ENCODE measurements around the gene NPR3.

The NPR3 gene

GRCh38 chr5:32712481-32713360, 1.6 kb downstream of the NPR3 start:
- no peak for DNase-seq

- DNase-seq, result no peak
Measured at GRCh38 chr5:32713361-32713769, 2.2 kb downstream of the NPR3 start.

GRCh38 chr5:32713770-32714381, 2.8 kb downstream of the NPR3 start:
- no peak for DNase-seq

GRCh38 chr5:32714836-32715235, 3.7 kb downstream of the NPR3 start:
- no peak for DNase-seq

DNA sequence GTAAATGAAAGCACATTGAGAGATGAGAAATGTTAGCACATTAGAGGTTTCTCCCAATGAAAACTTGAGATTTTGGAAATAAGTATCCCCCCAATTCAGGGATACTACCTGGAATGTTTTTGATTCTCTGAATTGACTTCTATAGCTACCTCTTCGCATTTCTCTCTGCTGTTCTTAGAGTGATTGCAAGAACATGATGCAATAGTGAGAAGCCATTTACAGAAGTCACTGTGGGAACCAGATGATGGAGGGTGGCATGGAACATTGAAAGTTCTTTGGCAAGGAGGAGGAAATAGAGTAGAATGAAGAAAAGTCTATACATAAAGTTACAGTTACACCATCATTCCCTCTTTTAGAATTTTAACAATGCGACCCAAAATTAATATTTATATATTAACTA, 9.2 kb downstream of the NPR3 start:
- no peak for DNase-seq

DNA sequence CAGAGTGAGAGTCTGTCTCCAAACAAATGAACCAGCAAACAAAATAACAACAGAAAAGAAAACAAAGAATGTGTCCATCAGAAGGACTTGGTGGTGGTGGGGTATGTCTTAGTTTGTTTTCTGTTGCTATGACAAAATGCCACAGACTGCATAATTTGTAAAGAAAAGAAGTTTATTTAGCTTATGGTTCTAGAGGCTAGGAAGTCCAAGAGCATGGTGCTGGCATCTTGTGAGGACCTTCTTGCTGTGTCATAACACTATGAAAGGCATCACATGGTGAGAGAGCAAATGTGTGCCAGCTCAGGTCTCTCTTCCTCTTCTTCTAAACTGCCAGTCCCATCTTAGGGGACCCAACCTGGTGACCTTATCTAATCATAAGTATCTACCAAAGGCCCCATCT, 10.5 kb downstream of the NPR3 start:
- DNase-seq, result no peak

- DNase-seq, result no peak
Measured at GRCh38 chr5:32722957-32723356, 11.8 kb downstream of the NPR3 start.

- no peak for DNase-seq
Measured at GRCh38 chr5:32724526-32724925, 13.4 kb downstream of the NPR3 start.

DNA sequence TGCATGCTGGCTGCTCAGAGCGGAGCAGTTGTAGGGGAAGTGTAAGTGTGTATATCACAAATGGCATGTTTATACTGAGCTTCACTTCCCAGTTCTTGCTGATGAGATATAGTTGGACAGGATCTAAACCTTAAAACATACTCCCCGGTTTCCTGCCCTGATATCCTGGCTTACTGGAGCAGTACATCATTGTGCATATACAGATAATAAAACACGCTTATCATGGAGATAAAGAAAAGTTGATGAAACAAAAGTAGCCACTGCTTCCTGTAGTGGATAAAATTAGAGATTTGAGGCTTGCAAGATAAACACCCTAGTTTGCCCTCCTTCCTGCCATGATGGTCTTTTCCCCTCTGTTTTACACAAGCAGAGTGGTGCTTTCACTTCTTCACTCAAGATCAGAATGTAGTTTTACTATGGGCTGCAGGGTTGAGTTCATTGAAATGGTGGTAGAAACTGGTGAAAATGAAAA, 15.0 kb downstream of the NPR3 start:
- DNase-seq, result no peak

DNA sequence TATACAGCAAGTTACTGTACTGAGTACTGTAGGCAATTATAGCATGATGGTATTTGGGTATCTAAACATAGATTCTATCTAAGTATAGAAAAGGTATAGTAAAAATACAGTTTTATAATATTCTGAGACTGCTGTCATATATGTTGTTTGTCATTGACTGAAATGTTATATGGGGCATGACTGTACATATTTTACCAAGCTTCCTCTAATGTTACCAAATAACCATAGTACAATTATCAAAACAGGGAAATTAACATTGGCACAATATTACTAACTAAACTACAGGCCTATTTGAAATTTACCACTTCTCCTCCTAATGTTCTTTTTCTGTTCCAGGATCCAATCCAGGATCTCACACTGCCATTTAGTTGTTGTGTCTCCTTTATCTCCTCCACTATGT, 18.5 kb downstream of the NPR3 start:
- no peak for DNase-seq

DNA sequence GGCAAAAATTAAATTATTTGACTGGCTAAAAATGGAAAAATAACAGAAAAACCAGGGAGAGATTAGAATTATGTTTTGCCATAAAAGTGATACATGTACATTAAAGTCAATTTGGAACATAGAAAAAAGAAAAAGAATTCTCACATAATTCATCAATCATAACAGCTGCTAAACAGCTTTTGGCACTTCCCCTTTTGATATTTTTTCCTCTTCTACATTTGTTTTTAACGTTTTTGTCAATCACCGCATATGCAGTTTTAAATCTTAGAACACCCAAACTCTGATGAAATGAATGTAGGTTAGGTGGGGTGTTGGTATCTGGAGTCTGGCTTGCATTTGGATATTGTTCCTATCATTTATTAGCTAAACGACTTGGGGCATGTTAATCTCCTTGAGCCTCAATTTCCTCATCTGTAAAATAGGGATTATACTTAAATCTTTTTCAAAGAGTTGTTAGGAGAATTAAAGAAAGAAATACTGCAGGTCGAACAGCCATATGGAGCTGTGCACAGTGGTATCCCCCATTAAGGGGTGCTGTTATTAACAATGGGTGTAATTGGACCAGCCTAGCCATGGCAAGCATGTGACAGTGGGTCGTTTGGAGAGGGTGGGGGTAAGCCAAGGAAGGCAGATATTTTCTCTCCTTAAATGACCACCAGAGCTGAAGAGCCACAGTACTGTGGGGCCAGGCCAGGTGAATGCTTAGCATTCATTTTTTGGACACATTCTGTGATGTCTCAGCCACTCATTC, 22.6 kb downstream of the NPR3 start:
- no peak for DNase-seq

DNA sequence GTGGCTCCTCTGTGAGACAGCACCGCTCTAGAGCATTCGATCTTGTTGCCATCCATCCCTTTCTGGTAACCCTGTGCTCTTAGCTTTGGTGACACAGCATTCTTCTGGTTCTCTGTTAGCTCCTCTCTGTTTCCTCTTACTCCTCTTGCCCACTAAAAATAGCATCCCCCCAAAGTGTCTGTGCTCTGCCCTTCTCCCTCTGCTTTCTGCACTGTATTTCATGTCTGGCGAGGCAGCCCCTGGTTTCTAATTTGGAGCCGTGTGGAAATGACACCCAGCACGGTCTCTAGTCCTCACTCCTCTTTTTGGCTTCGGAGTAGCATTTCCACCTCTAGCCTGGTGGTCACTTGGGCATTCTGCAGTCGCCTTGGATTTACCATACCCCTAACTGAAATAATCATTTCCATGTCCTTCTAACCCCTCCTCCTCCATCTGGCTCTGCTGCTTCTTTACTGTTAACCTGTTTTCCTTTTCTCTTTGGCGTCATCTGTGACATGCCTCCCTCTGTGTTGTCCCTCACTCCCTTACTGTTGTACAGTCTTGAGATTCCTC, 23.8 kb downstream of the NPR3 start:
- no peak for DNase-seq

GRCh38 chr5:32735512-32735911, 24.4 kb downstream of the NPR3 start:
- no peak for DNase-seq

DNA sequence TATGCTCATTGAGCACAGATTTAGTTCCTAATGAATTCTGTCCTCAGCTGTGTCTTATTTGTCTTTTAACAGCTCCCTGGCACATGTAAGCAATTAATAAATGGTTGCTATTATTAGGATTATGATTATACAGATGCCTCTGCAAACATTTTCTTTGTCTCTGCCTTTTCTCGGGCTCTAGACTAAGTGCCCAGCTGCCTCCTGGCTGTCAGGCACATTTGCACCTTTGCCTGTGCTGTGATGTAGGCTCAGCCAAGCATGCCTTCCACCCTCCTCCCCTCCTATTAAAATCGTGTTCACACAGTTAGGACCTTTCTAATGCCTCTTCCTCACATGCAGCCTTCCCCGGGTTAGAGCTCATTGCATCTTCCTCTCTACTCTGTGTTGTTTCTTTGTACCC, 25.7 kb downstream of the NPR3 start:
- no peak for DNase-seq

DNA sequence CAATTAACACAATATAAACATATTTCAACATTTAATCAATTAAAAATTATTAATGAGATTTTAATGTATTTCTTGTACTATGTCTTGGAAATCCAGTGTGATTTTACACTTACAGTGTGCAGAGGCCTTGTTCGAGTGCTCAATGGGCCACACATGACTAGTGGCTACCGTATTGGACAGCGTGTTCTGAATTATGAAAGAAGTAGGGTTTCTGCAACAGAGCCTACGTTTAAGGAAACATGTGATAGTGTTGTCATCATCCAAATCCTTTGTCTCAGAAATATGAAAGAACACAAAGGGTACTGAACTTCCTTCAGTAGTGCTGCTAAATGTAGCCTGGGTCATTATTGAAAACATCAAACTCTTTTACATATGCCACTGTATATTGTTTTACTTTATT, 29.5 kb downstream of the NPR3 start:
- DNase-seq, result no peak

DNA sequence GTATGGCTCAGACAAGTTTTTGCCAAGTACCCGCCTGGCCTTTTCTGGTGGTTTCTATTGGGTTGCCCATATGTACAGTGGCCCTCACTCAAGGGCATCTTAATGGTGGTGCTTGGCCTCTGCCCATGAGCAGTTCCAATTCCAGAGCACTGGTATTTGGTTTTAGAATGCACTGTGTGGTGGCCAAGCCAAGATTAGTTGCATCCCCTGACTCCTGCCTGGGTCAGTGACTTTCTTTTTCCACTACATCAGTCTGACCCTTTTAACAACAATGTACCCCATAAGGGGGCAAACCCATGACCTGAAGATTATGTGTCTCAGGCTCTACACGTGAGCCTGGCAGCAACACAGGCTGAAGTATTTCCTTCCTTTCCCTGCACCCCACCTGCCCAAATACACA, 34.2 kb downstream of the NPR3 start:
- no peak for DNase-seq

DNA sequence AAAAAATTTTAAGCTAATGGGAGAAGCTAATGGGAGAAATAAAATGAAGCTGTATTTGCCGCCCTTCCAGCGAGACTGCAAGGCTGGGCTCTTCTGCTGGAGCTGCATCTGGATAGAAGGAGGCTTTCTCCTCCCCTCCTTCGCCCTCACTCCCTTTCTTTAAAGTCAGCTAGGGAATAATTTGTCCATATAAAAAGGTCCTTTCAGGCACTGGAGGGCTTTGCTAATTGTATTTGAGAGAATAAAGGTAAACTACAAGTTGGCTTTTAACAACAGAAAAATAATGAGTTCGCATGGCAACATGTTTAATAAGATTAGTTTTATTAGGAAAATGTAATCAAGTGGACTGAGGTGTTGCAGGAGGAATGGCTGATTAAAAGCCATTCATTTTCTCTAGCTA, 41.3 kb downstream of the NPR3 start:
- DNase-seq, result no peak

GRCh38 chr5:32753051-32753450, 41.9 kb downstream of the NPR3 start:
- DNase-seq, result no peak

GRCh38 chr5:32753765-32754164, 42.6 kb downstream of the NPR3 start:
- no peak for DNase-seq

DNA sequence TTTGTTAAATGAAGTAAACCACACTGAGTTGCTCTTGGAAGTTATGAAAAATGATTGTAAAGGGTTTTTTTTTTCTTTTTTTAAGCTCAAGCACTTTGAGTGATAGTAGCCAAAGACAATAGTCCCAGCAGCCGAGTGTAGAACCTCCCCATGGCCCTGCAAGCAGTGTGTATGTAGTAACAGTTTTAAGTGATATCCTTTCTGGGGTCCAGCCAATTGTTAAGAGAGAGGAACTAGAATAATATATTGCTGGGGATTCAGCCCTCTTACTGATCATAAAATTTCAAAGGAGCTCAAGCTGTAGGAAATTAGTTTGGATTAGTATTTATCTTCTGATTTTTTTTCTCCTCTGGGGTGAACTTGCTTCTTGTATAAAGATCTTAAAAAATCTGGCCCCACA, 43.2 kb downstream of the NPR3 start:
- DNase-seq, result no peak

GRCh38 chr5:32760091-32760509, 49.0 kb downstream of the NPR3 start:
- no peak for DNase-seq

DNA sequence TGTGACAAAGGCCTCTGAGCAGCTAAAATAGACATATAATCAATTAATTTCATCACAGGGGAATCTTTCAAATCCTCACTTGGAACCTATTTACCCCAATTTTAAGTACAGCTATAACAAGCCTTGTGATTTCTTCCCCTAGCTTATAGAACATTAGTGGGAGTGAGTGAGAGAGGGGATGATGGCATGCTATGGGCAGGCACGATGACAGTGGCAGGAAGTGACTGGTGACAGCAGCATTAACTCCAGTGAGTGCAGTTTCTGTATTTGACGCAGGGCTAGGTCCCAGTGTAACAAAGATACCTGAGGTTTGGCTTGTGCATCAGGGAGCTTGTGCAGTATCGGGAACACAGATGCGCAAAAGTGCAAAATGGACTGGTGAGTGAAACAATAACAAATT, 54.1 kb downstream of the NPR3 start:
- no peak for DNase-seq

DNA sequence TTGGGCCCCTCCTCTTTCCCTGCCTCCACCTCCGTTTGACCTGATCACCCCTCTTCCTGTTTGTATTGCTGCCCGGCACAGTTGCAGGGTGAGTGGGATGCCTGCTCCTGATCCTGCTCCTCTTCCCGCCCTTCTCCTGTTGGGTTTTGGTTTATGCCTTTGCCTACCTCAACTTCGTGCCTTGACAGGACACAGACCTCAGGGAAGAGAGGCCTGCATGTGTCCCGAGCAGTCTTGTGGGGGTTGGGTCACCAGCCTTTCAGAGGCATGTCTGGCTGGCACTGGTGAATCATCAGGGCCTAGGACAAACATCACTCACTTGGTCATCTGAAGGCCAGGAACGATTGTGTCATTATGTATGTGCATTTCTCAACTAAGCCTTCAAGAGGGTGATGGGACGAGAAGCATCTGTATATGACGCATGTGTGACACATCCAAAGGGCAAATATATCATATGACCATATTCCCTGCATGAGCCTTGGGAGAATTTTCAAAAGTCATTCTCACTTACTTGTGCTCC, 56.9 kb downstream of the NPR3 start:
- no peak for DNase-seq
